Astrocyte of the cerebellum (primary cell): Measurements from ENCODE around the gene NRP1.

Experiments used
- DNase-seq: peaks from one replicate; pipeline ENCODE4 v3.0.0-alpha.2; 2011; ENCODE audit warnings: low read depth
- H3K4me3 ChIP-seq: 2 replicates; pipeline ENCODE4 v1.5.1; 2011; ENCODE audit warnings: mild to moderate bottlenecking, low read depth, low read length, moderate library complexity
- in situ Hi-C: cut with HindIII; loops from 2 replicates; pipeline ENCODE4 v1.10.0; 2017; ENCODE audit warnings: low sequenced_read_pairs
- TF ChIP-seq, protein P1 (sequence below): IDR thresholded peaks from 2 replicates; pipeline ENCODE4 v1.5.1; 2012; ENCODE audit warnings: low read length, low read depth, moderate library complexity, mild to moderate bottlenecking; ENCODE audit errors: missing control alignments

NRP1 gene

DNA sequence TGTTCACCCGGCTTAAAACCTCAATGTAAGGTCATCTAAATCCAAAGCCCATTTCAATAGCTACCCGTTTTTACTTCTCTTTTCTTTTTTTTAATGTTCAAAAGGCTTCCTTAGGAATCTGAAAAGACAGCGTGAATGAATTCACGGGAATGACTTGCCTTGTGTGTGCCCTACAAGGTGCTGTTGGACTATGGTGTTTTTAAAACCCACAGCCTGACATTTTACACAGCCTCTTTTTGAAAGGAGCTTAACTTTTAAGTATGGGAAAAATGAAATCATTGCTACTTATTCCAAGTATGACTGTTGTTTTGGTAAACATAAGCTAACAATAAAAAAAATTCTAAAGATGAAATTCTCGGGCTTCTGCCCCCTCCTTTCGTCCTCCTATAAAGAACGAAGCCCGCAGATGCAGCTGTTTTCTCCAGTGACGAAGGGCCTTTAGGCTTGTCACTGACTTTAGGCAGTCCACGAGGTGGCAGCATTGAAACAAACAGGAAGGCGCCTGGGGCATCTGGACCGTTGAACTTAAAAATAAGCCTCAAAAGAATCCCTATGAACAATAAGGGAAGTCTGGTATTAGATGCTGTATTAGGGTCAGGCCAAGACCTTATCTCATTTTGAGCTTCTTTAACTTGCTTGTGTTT is 141.3 kb downstream of the NRP1 start:
- in situ Hi-C loops, result no loop called here
- TF ChIP-seq, protein P1, sequence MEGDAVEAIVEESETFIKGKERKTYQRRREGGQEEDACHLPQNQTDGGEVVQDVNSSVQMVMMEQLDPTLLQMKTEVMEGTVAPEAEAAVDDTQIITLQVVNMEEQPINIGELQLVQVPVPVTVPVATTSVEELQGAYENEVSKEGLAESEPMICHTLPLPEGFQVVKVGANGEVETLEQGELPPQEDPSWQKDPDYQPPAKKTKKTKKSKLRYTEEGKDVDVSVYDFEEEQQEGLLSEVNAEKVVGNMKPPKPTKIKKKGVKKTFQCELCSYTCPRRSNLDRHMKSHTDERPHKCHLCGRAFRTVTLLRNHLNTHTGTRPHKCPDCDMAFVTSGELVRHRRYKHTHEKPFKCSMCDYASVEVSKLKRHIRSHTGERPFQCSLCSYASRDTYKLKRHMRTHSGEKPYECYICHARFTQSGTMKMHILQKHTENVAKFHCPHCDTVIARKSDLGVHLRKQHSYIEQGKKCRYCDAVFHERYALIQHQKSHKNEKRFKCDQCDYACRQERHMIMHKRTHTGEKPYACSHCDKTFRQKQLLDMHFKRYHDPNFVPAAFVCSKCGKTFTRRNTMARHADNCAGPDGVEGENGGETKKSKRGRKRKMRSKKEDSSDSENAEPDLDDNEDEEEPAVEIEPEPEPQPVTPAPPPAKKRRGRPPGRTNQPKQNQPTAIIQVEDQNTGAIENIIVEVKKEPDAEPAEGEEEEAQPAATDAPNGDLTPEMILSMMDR, result peak; percentile 85

DNA sequence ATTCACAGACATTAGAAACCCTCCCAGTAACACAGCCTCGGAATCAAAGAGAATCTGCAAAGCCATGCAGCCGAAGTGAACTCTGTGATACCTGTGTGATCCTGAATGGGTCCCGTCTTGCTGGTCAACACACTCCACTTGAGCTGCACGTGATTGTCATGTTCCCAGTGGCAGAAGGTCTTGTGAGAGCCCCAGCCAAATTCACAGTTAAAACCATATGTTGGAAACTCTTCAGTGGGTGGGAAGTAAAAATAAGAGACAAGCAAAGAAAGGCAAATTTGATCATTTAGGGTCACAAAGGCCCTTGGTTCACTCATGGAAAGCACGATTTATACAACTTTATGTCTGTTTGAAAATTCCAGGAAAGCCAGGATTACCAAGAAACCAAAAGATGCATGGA is 142.3 kb downstream of the NRP1 start:
- H3K4me3 ChIP-seq, result no peak overlapping the region
- DNase-seq, result no peak
- in situ Hi-C loops, result no loop called here
- TF ChIP-seq, protein P1, result no peak

More for the DNA sequence above, 141.3 kb downstream of the NRP1 start:
- DNase-seq, result peak; percentile 87
- no peak overlapping the region for H3K4me3 ChIP-seq

DNA sequence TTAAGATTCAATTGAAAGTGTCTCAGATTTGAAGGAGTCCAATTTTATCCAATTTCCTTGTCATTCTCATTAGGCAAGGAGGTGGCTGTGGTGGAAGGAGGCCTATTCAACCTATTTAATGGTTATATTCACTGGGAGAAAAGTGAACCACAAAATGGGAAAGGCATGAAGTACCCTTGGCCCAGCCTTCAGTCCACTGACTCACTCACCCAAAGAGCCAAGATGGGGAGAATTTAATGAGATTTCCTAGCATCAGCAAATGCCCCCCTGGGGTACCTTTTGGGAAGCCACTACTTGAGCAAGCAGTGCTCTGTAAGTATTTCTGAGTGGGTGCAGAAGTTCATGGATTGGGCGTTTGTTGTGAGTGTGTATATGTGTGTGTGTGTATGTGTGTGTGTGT is 144.1 kb downstream of the NRP1 start:
- TF ChIP-seq, protein P1, result no peak

DNA sequence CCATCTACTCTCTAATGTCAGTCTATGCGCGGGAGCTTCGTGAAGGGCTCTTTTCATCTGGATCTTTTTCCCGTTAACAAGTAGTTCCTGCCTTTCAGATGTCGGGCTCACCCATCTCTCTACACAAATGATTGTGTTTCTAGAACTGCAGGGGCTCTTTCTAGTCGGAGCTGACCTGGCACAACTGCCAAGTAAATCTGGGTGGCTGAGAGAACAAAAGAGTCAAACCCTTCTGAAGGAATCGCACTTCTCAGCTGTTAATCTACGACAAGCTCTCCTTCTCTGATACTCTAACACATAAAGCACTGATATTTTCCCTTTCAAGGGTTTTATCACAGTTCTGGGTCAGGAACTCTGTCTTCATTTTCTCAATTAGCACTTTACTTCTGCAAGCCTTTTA is 144.7 kb downstream of the NRP1 start:
- no peak overlapping the region for H3K4me3 ChIP-seq
- TF ChIP-seq, protein P1, result no peak
- in situ Hi-C loops, result no loop called here
- DNase-seq, result no peak

More for the DNA sequence above, 144.1 kb downstream of the NRP1 start:
- DNase-seq, result peak; percentile 73
- H3K4me3 ChIP-seq, result no peak overlapping the region
- in situ Hi-C loops, result no loop called here

DNA sequence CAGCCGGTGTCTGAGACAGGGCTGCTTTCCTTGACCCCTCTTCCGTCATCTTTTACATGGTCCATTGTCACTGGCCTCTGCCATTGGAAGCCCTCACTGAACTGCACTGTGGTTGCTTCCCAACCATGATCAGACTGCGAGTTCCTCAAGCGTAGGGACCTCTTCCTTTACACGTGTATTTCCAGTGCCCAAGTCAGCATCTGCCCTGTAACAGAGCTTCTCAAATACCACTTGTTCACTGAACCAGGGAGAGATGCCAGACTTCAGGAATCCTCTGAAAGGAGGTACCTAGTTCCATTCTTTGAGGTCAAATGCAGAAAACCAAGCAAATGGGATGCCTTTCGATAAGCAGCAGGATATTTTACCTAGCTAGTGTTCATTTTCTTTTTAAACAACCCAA is 145.1 kb downstream of the NRP1 start:
- in situ Hi-C loops, result no loop called here
- no peak for DNase-seq
- TF ChIP-seq, protein P1, result no peak
- no peak overlapping the region for H3K4me3 ChIP-seq

DNA sequence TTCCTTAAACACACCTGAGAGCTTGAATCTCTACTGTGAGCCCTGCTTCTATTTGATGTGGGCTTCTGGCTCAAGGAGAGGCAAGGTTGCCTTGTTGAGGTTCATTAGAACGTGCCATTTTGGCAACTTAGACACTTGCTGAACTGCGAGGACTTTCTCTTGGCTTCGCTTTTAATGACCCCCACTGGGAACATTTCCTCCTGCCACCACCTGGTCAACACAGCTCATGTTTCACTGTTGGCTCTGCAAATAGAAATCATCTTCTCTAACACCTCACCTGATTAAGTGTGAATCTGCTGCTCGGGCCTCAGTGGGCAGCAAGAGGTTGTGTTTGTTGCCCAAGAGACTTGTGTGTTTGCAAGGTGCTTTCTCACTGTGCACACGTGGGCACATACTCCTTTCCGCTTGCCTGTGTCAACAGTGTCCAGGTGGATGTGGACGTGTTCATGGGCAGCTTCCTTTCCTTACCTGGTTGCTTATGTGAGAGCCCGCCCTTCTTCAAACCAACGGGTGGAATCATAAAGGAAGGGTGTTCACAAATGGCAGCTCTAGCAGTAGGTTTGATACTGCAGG is 147.0 kb downstream of the NRP1 start:
- DNase-seq, result no peak
- TF ChIP-seq, protein P1, result no peak
- no peak overlapping the region for H3K4me3 ChIP-seq
- in situ Hi-C loops, result no loop called here
